HepG2 (cell line): ENCODE measurements around the gene TMEM190. TPM values are rescaled to one million over a fixed set of nuclear protein-coding genes. Genes with fewer than 3 reads are reported as not detected.
A peak's percentile ranks its signal among the peaks of the same experiment; 100 is the strongest.

Experiments used
- ATAC-seq: fragments of 200-7000 bp; cut with Tn5 transposase; 3 replicates; pipeline ENCODE4 v1.9.1; 2020; ENCODE audit warnings: mild to moderate bottlenecking, moderate library complexity
- BruUV-seq: library from RNA; stranded (reverse); fragments of 400-500 nt; replicated peaks from 2 replicates; lab custom pipeline; 2021; lab: Mats Ljungman, UMichigan
- CTCF ChIA-PET: fragments of 300-600 bp; formaldehyde crosslinking; extraction: SDS; loops from one replicate; lab custom pipeline; 2021; ENCODE audit warnings: low total read pairs, inconsistent platforms, low intra/inter-chr PET ratio; lab: Yijun Ruan, JAX
- POLR2A ChIA-PET: fragments of 350-600 bp; sonication (Branson Sonifier 250); formaldehyde crosslinking; loops from one replicate; lab custom pipeline; 2020; ENCODE audit warnings: antibody characterized with exemption, inconsistent platforms; lab: Yijun Ruan, JAX
- DNase-seq: peaks from one replicate; pipeline ENCODE4 v3.0.0-alpha.2; 2015; ENCODE audit warnings: low spot score
- FAIRE-seq: peaks from 3 replicates; lab custom pipeline; 2011; peaks lifted over from hg19 to GRCh38; lab: Jason Lieb, UNC
- H2AFZ ChIP-seq: one replicate; pipeline ENCODE4 v1.6.1; 2011; ENCODE audit warnings: low read length, inconsistent platforms
- H3K27ac ChIP-seq: fragments of 300-600 bp; 3 replicates; pipeline ENCODE4 v1.8.0; 2011; ENCODE audit warnings: mixed run types, mild to moderate bottlenecking, mixed read lengths, low read length, inconsistent platforms; ENCODE audit not compliant: insufficient read depth; ENCODE audit errors: extremely low read length
- H3K27me3 ChIP-seq, 2 experiments: fragments of 200-600 bp in 1 of 2; 2 replicates in 1 of 2; 3 replicates in 1 of 2; pipeline versions ENCODE4 v1.6.0 to v1.8.0; 2011; ENCODE audit warnings: low read length in 2 of 2, mild to moderate bottlenecking in 2 of 2, moderate library complexity in 2 of 2, inconsistent platforms in 1 of 2; ENCODE audit not compliant: insufficient read depth in 2 of 2, control insufficient read depth in 1 of 2
- H3K36me3 ChIP-seq, 2 experiments: fragments of 200-600 bp in 1 of 2; replicated peaks in 1 of 2; 2 replicates in 1 of 2; 3 replicates in 1 of 2; pipeline versions ENCODE4 v1.5.1 to v1.8.0; 2011; ENCODE audit warnings: low read length in 2 of 2, inconsistent platforms in 1 of 2; ENCODE audit not compliant: insufficient read depth in 2 of 2, control insufficient read depth in 1 of 2
- H3K4me1 ChIP-seq: 2 replicates; pipeline ENCODE4 v1.5.1; 2012; ENCODE audit warnings: low read length, inconsistent platforms; ENCODE audit not compliant: insufficient read depth
- H3K4me2 ChIP-seq: 2 replicates; pipeline ENCODE4 v1.6.0; 2011; ENCODE audit warnings: low read depth, low read length, inconsistent platforms
- H3K4me3 ChIP-seq, 3 experiments: fragments of 200-600 bp in 1 of 3; sonication (generic), shearing (Covaris generic) in 1 of 3; replicated peaks in 1 of 3; 2 replicates each; pipeline ENCODE4 v1.5.1; 2011 to 2016; ENCODE audit warnings: low read length in 3 of 3, inconsistent platforms in 2 of 3, low read depth in 2 of 3, mild to moderate bottlenecking in 2 of 3, control low read depth in 1 of 3, mixed read lengths in 1 of 3; ENCODE audit not compliant: insufficient read depth in 1 of 3
- H3K79me2 ChIP-seq: one replicate; pipeline ENCODE4 v1.6.1; 2011; ENCODE audit warnings: low read length, inconsistent platforms; ENCODE audit not compliant: insufficient read depth
- H3K9ac ChIP-seq: 2 replicates; pipeline ENCODE4 v1.6.0; 2011; ENCODE audit warnings: mild to moderate bottlenecking, low read depth, low read length, inconsistent platforms; ENCODE audit not compliant: insufficient read depth
- H3K9me3 ChIP-seq: 2 replicates; pipeline ENCODE4 v1.5.1; 2012; ENCODE audit warnings: mild to moderate bottlenecking, low read length
- H4K20me1 ChIP-seq: 2 replicates; pipeline ENCODE4 v1.6.0; 2011; ENCODE audit warnings: inconsistent platforms, mild to moderate bottlenecking, low read length, moderate library complexity; ENCODE audit not compliant: insufficient read depth
- CAMTA2 ChIP-seq: sonication (generic); formaldehyde crosslinking; IDR thresholded peaks from 2 replicates; pipeline ENCODE4 v1.4.0; 2020; ENCODE audit warnings: mild to moderate bottlenecking, missing genetic modification reagents, borderline replicate concordance
- ETS1 ChIP-seq: sonication (generic); formaldehyde crosslinking; IDR thresholded peaks from 2 replicates; pipeline ENCODE4 v1.4.0; 2020; ENCODE audit warnings: missing genetic modification reagents
- GABPB1 ChIP-seq: IDR thresholded peaks from 2 replicates; pipeline ENCODE4 v1.6.1; 2016; ENCODE audit warnings: mild to moderate bottlenecking, missing genetic modification reagents, moderate library complexity, missing compliant biosample characterization
- KDM2A ChIP-seq: sonication (generic); formaldehyde crosslinking; IDR thresholded peaks from 2 replicates; pipeline ENCODE4 v1.4.0; 2020; ENCODE audit warnings: low read depth, missing genetic modification reagents, borderline replicate concordance
- KLF16 ChIP-seq, 2 experiments: sonication (generic) in 1 of 2; formaldehyde crosslinking in 1 of 2; IDR thresholded peaks; 2 replicates each; pipeline versions ENCODE4 v1.6.1 to v1.8.0; 2016 to 2023; ENCODE audit warnings: missing genetic modification reagents in 2 of 2, missing compliant biosample characterization in 1 of 2
- KLF6 ChIP-seq: IDR thresholded peaks from 2 replicates; pipeline ENCODE4 v1.8.0; 2016; ENCODE audit warnings: missing biosample characterization, missing genetic modification reagents
- SP1 ChIP-seq, 2 experiments: fragments of 450-650 bp in 1 of 2; sonication (generic) in 1 of 2; formaldehyde crosslinking in 1 of 2; IDR thresholded peaks; 2 replicates each; pipeline versions ENCODE4 v1.4.0 to v1.6.1; 2016 to 2020; ENCODE audit warnings: missing genetic modification reagents in 1 of 2
- SP4 ChIP-seq: sonication (generic); formaldehyde crosslinking; IDR thresholded peaks from 2 replicates; pipeline ENCODE4 v1.8.1; 2023; ENCODE audit warnings: mild to moderate bottlenecking, missing genetic modification reagents
- TAF15 ChIP-seq: fragments of 200-400 bp; formaldehyde crosslinking; IDR thresholded peaks from one replicate; pipeline ENCODE4 v1.6.1; 2018; ENCODE audit warnings: mild to moderate bottlenecking, low read depth, low read length; ENCODE audit not compliant: poor library complexity, severe bottlenecking
- ZNF770 ChIP-seq: sonication (generic); formaldehyde crosslinking; IDR thresholded peaks from 2 replicates; pipeline ENCODE4 v1.5.0; 2020; ENCODE audit warnings: mild to moderate bottlenecking, missing genetic modification reagents
- WGBS: methylation state at CpG from one replicate; pipeline ENCODE4 v1.1.6; 2017; ENCODE audit warnings: low lambda C conversion rate; 5-methylcytosine and 5-hydroxymethylcytosine counted together
- in situ Hi-C: cut with HindIII; loops from 2 replicates; pipeline ENCODE4 v1.10.0; 2017; ENCODE audit warnings: low pct_unique_long_range_greater_than_20kb; ENCODE audit not compliant: extremely low pct_ligation_motif_present
- intact Hi-C: fragments of 100-400 bp; cut with micrococcal nuclease; formaldehyde crosslinking; loops from one replicate; pipeline ENCODE4 v1.10.0; 2022; ENCODE audit not compliant: unreplicated experiment
- polyA plus RNA-seq, 8 experiments: library from polyadenylated mRNA; depleted of rRNA in 3 of 8; stranded (reverse) in 7 of 8; unstranded in 1 of 8; fragments of >200 nt; fragmentation: Illumina TruSeq in 4 of 8; extraction: Trizol in 4 of 8; gene quantifications; 2 replicates each; pipeline versions ENCODE4 v1.2.1 to v1.2.3, GENCODE V29; 2011 to 2016; ENCODE audit warnings: low read depth in 4 of 8, missing spikeins in 1 of 8, mixed read lengths in 1 of 8; ENCODE audit not compliant: insufficient read depth in 1 of 8
- total RNA-seq, 5 experiments: library from RNA; depleted of rRNA; stranded (reverse); fragments of >200 nt; fragmentation: Illumina TruSeq; extraction: Trizol; gene quantifications; 2 replicates each; pipeline ENCODE4 v1.2.3, GENCODE V29; 2016; ENCODE audit warnings: low read depth in 1 of 5
- TF ChIP-seq, protein P1 (sequence below): sonication (generic); formaldehyde crosslinking; IDR thresholded peaks from 2 replicates; pipeline ENCODE4 v1.5.0; 2020; ENCODE audit warnings: missing genetic modification reagents
- TF ChIP-seq, protein P2 (sequence below): sonication (generic); formaldehyde crosslinking; IDR thresholded peaks from 2 replicates; pipeline ENCODE4 v1.5.0; 2020; ENCODE audit warnings: mild to moderate bottlenecking, missing genetic modification reagents, borderline replicate concordance

The TMEM190 gene
- total and polyA plus RNA-seq, 2 of the 13 experiments (the other 11 are each of a cell fraction or from before 2014, with no cell fraction given) = 0.35 to 0.83 TPM

DNA sequence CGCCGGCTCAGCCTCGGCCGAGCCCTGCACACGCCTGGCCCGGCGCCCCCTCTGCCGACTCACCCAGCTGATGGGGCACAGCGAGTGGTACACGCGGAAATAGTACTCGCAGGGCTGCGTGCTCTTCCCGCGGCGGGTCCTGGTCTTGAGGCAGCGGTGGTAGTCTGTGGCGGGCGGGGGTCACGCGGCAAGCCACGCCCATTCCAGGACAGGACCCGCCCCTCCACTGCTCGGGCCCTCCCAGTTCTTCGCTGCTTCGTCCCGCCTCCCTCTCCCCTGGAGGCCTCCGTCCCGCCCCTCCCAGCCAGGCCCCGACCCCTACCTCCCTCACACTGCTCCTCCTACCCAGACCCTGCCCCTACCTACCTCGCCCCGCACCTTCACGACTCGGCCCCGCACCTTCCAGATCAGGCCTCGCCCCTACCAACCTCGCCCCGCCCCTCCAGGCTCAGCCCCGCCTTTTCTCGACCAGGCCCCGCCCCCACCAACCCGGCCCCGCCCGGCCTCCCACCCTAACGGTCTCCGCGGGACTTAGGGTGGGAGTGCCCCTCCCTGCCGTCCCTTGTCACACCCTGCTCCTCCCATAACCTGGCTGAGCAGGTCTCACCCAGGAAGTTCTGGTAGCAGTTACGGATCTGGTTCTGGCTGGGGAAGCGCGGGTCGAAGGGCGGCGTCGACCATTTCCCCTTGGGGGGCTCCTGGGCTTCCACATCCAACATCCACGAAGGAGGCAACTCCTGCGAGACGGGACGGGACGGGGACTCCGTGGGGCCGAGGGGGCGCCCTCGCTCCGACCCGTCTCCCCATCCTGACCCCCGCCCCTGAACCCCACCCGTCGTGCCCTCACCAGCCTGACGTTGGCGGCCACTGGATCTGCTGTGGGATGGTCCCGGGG, 22.6 kb upstream of the TMEM190 start:
- DNase-seq (no peak), ATAC-seq (peak; percentile 75), FAIRE-seq (no peak)
- Histone ChIP-seq H3K4me1 (peaks cover 19% of the 10 kb centered on the region), H2AFZ (no peak overlapping the region), H3K27ac (no peak overlapping the region), H3K4me3 (peak overlapping the region; percentile 30 to 74 (median 65)), H3K27me3 (peaks cover 10 to 62% of the 10 kb centered on the region in 2 experiments; a peak in 4 of 5 replicates), H4K20me1 (0 out of 2 replicates have a peak, but pooled peaks cover 4% of the 10 kb centered on the region), H3K9ac (0 out of 2 replicates have a peak overlapping the region, but pooled peaks have one; percentile 29), H3K4me2 (peak overlapping the region; percentile 88), H3K36me3 (no peaks in the 10 kb centered on the region), H3K79me2 (no peaks in the 10 kb centered on the region), H3K9me3 (no peaks in the 10 kb centered on the region)
- in situ Hi-C loops = no loop called here
- CTCF ChIA-PET = no interaction called here
- intact Hi-C loops = no loop called here
- POLR2A ChIA-PET = interaction anchor here (1.8 kb wide), 1 partner anchor 15 kb away, joined by 4 read pairs; the partner anchor contains the start of gene KMT5C
- WGBS = under 1% methylated on average over 27 of the region's 72 CpGs
- BruUV-seq = no TSS peak
- TF ChIP-seq ZNF770 (CRISPR knock-in tag) (no peak), ETS1 (CRISPR knock-in tag) (no peak), SP4 (CRISPR knock-in tag) (peak; percentile 85), SP1 (IDR thresholded peaks at IDR 0.05) (no peak), SP1 (CRISPR knock-in tag; IDR thresholded peaks at IDR 0.05) (peak; percentile 79), TAF15 (no peak), KDM2A (CRISPR knock-in tag) (peak; percentile 53; the same call in 1 of the 2 replicates), CAMTA2 (no peak), KLF16 (CRISPR knock-in tag; IDR thresholded peaks at IDR 0.05) (no peak), GABPB1 (CRISPR knock-in tag) (peak; percentile 53; the same call in 1 of the 2 replicates), KLF6 (CRISPR knock-in tag) (0 out of 2 replicates have a peak, but pooled peaks have one; percentile 33)
- TF ChIP-seq, protein P1, sequence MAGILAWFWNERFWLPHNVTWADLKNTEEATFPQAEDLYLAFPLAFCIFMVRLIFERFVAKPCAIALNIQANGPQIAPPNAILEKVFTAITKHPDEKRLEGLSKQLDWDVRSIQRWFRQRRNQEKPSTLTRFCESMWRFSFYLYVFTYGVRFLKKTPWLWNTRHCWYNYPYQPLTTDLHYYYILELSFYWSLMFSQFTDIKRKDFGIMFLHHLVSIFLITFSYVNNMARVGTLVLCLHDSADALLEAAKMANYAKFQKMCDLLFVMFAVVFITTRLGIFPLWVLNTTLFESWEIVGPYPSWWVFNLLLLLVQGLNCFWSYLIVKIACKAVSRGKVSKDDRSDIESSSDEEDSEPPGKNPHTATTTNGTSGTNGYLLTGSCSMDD (CRISPR knock-in tag) = 0 out of 2 replicates have a peak, but pooled peaks have one; percentile 26
- TF ChIP-seq, protein P2, sequence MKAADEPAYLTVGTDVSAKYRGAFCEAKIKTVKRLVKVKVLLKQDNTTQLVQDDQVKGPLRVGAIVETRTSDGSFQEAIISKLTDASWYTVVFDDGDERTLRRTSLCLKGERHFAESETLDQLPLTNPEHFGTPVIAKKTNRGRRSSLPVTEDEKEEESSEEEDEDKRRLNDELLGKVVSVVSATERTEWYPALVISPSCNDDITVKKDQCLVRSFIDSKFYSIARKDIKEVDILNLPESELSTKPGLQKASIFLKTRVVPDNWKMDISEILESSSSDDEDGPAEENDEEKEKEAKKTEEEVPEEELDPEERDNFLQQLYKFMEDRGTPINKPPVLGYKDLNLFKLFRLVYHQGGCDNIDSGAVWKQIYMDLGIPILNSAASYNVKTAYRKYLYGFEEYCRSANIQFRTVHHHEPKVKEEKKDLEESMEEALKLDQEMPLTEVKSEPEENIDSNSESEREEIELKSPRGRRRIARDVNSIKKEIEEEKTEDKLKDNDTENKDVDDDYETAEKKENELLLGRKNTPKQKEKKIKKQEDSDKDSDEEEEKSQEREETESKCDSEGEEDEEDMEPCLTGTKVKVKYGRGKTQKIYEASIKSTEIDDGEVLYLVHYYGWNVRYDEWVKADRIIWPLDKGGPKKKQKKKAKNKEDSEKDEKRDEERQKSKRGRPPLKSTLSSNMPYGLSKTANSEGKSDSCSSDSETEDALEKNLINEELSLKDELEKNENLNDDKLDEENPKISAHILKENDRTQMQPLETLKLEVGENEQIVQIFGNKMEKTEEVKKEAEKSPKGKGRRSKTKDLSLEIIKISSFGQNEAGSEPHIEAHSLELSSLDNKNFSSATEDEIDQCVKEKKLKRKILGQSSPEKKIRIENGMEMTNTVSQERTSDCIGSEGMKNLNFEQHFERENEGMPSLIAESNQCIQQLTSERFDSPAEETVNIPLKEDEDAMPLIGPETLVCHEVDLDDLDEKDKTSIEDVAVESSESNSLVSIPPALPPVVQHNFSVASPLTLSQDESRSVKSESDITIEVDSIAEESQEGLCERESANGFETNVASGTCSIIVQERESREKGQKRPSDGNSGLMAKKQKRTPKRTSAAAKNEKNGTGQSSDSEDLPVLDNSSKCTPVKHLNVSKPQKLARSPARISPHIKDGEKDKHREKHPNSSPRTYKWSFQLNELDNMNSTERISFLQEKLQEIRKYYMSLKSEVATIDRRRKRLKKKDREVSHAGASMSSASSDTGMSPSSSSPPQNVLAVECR (CRISPR knock-in tag) = peak; percentile 45; the same call in 1 of the 2 replicates
